ENCODE measurements around the gene ZNF93.

GRCh38 chr19:19877724-19878123 is 23.0 kb upstream of the ZNF93 start:
- TF ChIP-seq MXI1 (IDR thresholded peaks at IDR 0.05; ENCODE audit: low read depth, low read length) = no peak
- TF ChIP-seq, protein P1, sequence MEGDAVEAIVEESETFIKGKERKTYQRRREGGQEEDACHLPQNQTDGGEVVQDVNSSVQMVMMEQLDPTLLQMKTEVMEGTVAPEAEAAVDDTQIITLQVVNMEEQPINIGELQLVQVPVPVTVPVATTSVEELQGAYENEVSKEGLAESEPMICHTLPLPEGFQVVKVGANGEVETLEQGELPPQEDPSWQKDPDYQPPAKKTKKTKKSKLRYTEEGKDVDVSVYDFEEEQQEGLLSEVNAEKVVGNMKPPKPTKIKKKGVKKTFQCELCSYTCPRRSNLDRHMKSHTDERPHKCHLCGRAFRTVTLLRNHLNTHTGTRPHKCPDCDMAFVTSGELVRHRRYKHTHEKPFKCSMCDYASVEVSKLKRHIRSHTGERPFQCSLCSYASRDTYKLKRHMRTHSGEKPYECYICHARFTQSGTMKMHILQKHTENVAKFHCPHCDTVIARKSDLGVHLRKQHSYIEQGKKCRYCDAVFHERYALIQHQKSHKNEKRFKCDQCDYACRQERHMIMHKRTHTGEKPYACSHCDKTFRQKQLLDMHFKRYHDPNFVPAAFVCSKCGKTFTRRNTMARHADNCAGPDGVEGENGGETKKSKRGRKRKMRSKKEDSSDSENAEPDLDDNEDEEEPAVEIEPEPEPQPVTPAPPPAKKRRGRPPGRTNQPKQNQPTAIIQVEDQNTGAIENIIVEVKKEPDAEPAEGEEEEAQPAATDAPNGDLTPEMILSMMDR (IDR thresholded peaks at IDR 0.05) = no peak
- TF ChIP-seq EZH2phosphoT487 (IDR thresholded peaks at IDR 0.05; ENCODE audit: borderline replicate concordance, low read depth) = no peak
- TF ChIP-seq, protein P2, sequence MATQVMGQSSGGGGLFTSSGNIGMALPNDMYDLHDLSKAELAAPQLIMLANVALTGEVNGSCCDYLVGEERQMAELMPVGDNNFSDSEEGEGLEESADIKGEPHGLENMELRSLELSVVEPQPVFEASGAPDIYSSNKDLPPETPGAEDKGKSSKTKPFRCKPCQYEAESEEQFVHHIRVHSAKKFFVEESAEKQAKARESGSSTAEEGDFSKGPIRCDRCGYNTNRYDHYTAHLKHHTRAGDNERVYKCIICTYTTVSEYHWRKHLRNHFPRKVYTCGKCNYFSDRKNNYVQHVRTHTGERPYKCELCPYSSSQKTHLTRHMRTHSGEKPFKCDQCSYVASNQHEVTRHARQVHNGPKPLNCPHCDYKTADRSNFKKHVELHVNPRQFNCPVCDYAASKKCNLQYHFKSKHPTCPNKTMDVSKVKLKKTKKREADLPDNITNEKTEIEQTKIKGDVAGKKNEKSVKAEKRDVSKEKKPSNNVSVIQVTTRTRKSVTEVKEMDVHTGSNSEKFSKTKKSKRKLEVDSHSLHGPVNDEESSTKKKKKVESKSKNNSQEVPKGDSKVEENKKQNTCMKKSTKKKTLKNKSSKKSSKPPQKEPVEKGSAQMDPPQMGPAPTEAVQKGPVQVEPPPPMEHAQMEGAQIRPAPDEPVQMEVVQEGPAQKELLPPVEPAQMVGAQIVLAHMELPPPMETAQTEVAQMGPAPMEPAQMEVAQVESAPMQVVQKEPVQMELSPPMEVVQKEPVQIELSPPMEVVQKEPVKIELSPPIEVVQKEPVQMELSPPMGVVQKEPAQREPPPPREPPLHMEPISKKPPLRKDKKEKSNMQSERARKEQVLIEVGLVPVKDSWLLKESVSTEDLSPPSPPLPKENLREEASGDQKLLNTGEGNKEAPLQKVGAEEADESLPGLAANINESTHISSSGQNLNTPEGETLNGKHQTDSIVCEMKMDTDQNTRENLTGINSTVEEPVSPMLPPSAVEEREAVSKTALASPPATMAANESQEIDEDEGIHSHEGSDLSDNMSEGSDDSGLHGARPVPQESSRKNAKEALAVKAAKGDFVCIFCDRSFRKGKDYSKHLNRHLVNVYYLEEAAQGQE (IDR thresholded peaks at IDR 0.05; ENCODE audit: low read depth, low read length) = no peak
- TF ChIP-seq FOXM1 (IDR thresholded peaks at IDR 0.05; ENCODE audit: low read depth) = no peak
